Measurements from ENCODE around the gene CBX2.

The CBX2 gene

DNA sequence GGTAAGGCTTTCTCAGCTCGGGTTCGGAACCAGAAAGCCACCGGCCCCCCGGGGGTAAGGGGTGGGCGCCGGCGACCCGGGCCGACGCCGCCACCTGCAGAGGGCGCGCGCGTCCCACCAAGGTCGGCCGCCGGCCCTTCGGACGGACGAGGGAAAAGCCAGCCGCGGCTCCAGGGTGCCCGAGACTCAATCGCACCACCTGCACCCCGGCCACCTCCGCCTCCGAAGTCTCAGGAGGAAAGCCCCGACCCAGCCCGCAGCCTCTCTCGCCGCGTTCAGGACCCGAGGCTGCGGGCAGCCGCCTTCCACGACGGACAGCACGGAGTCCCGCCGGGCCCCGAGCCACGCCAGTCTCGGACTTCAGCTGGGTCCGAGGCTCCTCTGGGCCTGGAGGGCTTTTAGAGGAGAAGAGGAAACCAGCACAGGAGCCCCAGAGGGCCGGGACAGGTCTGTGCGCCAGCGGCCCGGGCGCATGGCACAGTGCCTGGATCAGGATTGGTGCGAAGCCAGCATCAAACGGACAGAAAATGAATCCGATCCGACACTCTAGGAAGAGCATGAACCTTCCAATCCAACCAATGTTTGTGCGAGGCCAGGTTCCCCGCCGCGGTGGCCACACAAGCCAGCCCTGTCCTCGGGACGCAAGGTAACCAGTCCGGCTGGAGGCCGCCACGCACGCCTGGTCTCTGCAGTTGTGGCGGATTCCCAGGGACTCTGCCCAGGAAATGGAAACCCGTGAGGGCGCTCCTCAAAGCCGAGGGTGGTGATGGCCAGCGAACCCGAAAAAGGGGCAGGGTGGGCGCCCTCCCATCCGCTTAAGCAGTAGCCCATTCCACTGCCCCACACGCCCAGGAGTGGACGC is 12.2 kb downstream of the CBX2 start:
- DNase-seq, result peak; percentile 45 to 77

DNA sequence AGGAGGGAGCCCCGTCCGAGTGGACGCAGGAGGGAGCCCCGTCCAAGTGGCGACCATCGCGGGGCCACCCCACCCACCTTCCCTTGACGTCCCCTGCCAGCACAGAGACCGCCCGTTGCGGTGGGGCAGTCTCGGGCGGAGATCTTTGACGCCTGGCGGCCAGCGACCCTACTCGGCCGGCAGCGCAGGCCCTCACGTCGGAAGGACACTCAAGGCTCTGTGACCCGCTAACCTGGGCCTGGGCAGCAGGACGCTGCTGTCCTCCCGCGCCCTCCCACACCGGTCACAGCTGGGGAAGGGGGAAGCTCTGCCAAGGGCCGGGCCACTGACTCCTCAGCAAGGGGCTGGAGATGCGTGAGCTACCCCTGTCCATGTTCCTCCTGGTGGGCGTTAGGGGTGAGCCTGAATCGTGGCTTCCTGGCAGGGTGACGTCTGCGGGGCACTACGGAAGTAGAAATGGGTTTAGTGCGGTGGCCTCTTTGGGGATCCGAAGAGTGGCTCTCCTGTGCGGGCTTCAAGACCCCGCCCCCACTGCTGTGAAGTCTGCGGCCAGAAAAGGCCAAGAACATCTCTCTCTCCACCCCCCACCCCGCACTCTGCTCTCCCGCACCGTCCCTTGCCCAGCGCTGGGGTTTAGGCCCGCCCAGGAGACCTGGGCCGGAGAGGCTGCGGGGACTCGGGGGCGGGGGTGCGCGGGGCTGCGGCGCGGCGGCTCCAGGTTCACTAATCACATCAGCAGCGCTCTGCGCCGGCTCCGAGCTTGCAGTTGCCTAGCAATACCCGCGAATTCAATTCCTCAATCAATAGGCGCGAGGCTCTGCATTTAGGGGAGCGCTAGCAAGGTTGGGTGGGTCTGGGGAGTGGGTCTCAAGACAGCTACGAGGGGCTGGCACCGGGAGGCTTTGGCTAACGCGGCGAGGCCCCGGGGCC is 13.1 kb downstream of the CBX2 start:
- DNase-seq, result peak in 1 of 2 experiments; percentile 57

DNA sequence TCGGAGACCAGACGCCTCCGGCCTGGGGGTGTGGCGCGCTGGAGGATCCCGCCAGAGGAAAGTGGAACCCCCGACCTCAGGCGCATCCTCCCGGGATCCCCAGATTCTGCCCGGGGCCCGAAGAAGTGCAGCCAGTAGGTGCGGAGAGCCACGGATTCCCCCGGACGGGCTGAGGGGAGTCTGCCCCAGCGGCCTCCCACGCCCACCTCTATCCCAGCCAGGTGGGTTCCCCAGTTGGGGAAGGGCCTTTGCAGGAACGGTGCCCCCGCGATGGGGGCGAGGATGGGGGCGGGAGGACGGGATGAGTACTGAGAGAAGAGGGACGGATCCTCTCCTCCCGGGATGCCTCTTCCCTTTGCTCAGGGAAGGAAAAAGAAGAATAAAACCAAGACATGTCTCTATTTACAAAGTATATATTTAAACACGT is 13.8 kb downstream of the CBX2 start:
- DNase-seq, result no peak

DNA sequence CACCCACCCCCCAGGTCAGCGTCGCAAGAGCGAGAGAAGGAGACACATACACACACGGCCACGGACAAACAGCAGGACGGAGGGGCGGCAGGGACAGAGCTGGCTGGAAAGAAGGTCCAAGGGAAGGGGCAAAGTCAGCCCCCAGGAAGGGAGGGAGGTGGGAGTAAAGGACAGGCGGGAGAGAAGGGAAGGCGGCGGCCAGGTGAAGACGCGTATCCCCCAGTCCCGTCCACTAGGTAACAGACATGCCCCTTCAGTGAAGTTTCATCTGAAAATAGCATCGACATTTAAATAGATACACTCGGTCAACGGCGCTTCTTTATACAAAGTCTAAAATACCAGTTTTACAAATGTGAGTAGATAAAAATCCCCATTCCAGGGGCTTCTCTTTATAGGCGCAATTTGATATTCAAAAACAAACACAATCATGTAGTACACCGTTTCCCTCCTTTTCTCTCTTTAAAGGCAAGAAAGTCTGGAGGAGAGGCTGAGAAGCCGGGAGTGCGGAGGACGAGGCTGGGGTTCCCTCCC is 14.5 kb downstream of the CBX2 start:
- DNase-seq, result no peak

DNA sequence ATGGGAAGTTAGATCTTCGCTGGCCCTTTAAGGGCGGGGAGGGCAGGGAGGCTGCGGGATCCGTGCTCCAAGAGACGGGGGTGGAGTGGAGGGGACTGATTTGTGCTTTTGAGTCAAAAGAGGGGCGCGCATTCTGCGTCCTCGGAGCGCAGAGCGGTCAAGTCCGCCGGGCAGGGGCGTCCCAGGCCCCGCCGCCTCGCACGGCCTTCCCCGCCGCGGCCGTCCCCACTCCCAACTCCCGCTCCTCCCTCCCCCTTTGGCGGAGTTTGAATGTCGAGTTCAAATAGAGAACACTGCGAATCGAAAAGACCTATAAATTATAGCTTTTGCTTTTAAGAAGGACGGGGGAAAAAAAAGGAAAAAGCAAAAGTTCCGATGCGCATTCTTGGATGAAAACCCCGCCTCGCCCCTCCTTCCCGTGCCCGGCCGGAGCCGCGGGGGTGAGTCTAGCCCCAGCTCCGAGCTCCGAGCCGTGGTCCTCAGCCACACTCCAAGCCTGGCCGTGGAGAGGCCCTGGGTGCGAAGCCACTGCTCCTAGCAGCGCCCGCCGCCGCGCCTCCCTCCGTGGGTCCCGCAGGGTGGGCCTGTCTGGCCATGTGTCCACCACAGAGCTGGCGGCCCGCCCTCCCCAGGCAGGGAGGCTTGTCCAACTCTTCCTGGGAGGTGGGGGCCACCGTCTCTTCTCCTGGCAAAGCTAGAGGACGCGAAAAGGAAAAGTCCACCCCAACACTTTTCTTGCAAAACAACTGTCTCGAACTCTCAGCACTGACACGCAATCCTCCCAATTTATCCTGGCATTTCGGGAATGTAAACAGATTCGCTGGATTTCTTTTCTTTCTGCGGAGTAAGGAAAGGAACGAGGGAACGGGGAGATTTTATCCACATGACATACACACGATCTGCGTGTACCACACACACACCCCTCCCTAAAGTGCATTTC is 15.3 kb downstream of the CBX2 start:
- DNase-seq, result peak in 1 of 2 experiments; percentile 43

DNA sequence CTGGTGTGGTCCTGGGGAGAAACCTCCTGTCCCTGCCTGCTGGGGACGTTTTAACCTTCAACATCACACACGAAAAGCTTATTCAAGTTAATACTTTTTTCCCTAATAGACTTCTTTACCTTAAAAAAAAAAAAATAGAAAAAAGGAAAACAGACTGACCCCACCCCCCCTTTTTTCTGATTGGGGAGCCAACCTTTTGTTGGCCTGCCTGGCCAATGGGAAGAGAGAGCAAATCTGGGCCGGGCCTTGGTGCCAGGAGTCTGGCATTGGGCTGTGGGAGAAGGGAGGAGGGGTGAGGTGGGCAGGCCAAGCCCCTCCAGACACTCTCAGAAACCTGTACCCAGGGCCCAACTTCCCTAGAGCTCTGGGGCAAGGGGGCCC is 16.0 kb downstream of the CBX2 start:
- DNase-seq, result peak in 1 of 2 experiments; percentile 43

DNA sequence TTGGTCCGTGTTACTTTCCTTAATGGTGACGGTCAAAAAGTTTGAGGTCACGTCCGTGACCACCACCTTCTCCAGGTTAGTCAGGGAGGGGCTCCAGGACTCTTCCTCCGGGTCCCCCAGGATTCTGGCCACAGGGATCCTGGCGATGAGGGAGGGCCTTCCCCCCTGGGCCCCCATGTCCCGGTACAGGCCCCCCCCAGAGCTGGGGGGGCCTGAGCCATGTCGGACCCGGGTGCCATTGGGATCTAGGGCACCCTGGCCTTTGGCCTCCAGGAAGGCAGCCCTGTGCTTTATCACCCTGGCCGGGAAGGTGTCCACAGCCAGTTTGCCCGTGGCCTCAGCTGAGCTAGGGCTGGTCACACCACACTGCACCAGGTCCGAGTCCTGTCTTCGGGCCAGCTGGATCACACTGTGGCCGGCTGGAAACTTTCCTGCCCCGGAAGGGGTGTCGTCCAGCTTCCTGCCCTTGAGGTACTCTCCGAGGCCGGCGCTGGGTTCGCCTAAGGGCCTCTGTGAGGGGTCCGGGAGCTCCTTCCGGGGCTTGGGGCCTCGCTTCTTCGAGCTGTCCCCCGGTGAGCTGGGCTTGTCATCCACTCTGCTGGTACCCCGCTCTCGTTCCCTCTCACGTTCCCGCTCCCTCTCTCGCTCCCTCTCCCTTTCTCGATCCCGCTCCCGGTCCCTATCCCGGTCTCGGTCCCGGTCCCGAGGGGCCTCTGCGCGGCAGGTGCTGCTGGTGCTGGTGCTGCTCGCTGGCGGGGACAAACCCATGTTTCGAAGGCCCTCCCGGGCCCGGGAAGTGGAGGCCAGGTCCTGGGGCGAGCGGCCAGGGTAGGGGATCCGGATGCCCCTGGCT is 16.9 kb downstream of the CBX2 start:
- no peak for DNase-seq

DNA sequence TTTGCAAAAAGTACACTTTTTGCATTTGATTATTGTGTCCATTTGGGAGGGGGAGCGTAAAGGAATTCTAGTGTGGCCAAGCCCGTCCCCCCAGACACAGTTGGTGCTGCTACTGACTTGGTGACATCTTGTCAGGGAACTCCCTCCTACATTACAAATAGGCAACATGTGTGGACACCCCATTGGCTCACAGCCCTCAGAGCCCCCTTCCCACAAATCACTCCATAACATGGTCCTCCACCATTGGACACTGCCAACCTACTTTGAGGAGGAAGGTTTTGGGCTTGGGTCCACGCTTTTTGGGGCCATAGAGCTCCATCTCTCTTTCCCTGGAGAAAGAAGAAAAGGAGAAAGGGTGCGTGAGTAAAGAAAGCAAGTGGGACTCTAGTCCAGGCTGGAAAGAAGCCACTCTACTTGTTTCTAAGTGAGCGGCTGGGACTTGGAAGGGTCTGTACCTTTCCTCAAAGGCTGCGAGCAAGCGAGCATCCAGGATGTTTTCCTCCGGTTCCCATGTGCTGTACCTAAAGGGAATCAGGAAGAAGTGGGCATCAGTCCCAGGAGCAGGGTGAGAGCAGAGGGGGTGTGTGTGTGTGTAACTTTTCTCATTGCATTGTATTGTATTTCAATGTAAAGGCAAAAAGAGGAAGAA is 18.0 kb downstream of the CBX2 start:
- DNase-seq, result no peak

DNA sequence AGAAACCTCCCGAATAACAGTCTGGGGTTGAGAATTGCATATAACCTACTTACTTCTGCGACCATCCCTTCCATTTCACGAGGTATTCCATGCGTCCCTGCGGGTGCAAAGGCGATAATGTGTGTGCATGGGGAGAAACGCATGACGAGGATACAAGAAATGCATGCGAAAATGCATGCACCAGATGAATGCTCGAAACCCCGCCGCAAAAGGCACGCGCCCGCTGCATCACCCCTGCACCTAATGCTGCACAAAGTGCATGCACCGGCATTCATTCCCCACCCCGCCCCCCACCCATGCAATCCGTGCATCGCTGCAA is 18.5 kb downstream of the CBX2 start:
- no peak for DNase-seq

DNA sequence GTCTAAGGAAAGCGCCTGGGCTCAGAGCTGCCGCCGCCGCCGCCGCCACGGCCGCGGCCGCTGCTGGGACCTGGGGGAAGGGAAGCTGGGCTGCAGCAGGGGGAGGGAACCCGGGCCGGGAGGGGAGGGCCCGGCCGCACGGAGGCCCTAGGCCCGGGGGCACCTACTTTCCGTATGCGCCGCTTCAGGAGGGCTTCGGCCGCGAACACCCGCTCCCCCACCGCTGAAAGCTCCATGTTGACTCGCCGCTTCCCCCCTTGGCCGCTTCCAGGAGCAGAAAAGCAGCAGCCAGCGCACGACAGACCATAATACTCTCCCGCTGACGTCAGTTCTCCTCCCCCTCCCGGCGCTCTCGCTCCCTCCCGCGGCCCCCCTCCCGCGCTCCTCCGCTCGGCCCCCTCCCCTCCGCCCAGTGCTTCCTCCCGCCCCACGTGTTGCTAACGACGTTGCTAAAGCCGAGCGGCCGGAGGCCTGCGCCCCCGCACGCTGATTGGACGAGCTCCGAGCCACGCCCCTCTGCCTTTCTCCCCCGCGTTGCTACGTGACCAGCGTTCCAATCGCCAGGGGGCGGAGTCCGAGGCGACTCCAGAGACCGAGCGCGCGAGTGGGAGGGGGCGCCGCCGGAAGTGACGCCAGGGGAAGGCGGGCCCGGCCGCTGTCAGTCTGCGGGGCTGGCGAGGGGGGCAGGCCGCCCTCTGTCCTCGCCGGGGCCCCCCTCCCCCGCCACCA is 19.0 kb downstream of the CBX2 start, which contains the start of gene CBX8:
Gene CBX8 (minus strand): TSS at position 315 of the 729 bp plus-strand sequence. CDS start 79 bp downstream, at position 236.
- peak; percentile 100 for DNase-seq

DNA sequence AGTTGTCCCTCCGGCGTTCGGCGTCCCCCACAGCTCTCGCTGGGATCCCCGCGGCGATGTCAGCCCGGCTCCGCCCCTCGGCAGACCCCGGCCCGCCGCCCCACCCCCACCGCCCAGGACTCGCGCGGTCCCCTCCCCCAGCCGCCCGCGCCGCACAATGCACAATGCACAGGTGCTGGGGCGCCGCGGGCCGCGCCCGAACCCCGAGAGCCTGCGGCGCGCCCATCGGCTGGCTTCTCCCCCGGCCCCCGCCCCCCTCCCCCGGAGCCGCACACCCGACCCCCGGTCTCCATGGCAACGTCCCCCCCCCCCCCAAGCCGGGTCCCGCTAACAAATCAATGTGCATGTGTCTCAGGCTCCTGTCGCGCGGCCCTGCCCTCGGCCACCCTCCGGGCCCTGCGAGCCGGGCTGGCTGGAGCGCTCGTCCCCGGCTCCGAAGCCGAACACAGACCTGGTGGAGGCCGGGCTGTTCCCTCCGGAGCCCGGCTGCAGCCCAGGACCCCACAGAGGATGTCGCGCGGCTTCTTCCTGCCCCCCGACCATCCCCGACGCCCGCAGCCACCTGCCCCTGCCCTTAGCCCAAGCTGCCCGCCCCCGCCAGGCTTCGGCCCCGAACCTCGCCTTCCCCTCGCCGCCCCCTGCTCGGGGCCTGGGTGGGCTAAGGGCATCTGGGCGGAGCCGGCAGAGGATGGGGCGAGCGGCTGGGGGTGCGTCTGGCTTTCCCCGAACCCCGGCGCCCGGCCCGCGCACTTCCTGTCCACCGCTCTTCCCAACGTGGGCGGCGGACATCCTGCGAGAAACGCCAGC is 19.7 kb downstream of the CBX2 start:
- DNase-seq, result peak; percentile 69 to 87

DNA sequence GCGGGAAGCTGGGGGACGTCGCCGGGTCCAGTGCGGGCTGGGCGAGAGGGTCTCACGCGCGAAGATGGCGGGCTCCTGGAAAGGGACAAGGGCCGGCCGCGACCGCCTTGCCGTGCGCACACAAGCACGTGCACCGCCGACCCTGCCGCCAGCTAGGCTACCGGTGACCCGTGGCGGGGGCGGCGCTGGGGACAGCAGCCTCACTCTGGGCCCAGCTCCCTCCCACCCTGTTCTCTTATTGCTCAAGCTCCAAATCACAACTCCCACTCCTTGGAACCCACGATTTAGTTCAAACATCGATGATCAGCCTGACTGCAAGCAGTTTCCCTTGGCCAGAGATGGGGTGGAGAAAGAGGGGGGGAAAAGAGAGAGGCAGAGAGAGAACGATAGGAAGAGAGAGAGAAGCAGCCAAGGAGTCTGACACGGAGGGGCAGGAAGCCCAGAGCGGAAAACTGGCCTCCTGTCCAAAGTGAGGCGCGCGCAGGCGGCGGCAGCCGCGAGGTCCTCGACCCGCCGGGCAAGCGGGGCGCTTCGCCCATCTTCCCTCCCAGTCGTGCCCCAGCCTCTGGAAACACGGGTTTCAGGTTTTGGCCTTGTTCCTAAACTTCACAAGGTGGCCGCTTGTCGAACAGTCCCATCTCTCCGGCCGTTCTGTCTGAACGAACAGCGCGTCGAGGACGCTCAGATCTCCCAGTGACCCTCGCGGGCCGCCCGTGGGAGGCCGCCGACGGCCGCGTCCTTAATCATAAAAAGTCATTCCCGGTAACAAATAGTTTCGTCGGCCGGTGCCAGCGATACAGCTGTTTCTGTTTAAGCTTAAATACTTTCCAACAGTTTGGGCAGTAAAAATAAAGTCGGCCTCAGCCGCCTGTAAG is 20.6 kb downstream of the CBX2 start:
- DNase-seq, result peak in 1 of 2 experiments; percentile 67

DNA sequence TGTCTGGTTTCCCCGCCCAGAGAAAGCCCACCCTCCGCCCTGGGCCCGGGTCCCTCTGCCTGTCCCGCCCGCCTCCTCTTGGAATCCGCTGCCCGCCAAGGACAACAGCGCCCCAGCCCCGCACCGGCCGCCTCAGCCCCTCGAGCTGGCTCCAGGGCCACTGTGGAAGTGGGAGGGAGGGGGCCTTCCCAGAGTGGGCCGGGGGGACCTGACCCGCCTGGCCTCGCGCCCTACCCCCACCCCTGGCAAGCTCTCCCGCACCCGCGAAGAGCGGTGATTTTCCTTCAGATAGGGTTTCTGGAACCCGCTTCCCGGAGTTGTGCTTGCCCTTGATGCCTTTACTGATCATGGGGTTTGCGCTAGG is 21.2 kb downstream of the CBX2 start:
- DNase-seq, result no peak

DNA sequence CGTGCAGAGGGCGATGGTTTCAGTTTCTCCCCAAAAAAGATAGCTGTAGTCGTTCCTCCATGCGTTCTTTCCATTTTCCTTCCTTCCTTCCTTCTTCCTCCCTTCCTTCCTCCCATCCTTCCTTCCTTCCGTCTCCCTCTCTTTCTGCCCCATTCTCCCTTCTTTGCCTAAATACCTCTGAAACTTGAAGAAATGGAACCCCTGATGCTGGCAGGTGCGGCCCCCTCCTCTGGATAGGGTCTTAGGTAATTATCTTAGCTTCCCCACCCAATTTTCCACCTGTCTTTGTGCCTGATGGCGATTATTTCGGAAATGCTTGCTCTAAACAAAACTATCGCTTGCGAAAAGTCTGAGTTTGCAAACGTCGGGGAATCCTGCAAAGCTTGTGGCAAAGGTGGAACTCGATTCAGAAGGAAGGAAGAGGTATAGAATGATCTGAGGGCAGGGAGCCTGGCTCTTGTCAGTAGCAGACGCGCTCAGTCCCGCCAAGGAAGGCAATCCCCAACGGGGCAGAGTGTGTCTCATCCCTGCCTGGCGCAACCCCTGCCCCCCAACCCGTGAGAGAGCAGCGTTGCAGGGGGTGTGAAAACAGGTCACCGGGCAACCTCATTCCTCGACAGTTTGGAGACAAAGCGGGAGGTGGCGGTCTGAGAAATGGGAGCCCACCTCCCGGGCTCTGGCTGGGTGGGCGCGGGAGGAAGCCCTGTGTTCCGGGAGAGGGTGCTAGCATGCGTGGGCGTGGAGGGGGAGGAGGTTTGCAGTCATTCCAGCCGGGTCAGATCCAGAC is 21.8 kb downstream of the CBX2 start:
- peak in 1 of 2 experiments; percentile 46 for DNase-seq

DNA sequence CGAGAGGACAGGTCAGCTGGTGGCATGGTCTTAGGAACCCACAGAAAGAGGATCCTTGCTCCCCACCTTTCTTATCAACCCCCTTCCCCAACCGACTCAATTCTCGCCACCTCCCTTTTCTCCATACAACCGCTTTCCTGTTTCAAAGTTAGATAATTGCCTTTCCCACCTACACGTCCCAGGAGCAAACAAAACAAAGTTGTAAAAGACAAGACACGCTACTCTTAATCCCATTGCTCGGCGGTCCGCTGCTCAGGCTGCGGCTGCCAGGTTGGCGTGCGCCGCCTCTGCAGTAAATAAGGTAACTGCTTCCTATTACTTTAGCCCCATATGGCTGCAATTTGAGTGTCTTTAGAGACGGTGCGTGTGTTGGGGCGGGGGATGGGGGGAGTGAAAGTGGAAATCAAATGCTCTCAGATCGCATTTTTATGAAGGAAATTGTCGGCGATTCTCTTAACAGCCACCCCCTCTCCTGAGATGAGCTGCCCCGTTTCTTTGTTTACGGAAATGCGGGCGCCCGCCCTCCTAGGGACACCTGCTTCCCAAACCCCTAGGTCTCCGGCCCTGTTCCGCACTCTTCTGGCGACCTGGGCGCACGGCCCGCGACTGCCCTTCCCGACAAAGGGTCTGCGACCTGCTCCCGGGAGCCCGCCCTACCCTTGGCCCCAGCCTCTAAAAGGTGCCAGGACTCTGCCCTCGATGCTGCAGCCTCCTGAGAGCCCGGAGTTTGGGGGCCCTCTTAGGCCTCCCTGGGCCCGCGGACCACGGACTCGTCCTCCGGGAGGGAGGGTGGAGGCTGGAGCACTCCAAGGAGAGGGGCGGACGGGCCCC is 22.6 kb downstream of the CBX2 start:
- DNase-seq, result peak; percentile 91 to 94

All from NCI-H524 (cell line).